Activated T-cell treated with anti-CD3 and anti-CD28 coated beads, Interleukin-2, amount 50 U/mL, for 24 hours (primary cell): ENCODE data around the gene JMJD6.
"Not testable (repeated sequence)": the region's sequence is repeated elsewhere in the genome, so short reads cannot be mapped to it uniquely, and the experiment has no call there.

Experiments
- DNase-seq: peaks from one replicate; pipeline ENCODE4 v3.0.0-alpha.2; 2020
- H3K27ac Mint-ChIP-seq: 2 replicates; pipeline ENCODE4 v1.8.0; 2020; ENCODE audit warnings: mild to moderate bottlenecking, mixed read lengths
- H3K27me3 Mint-ChIP-seq: 2 replicates; pipeline ENCODE4 v1.8.0; 2020; ENCODE audit warnings: mixed read lengths
- H3K36me3 Mint-ChIP-seq: 2 replicates; pipeline ENCODE4 v1.8.0; 2020; ENCODE audit warnings: low read depth, mixed read lengths
- H3K4me1 Mint-ChIP-seq: 2 replicates; pipeline ENCODE4 v1.8.0; 2020; ENCODE audit warnings: low read depth, mixed read lengths
- H3K4me3 Mint-ChIP-seq: 2 replicates; pipeline ENCODE4 v1.8.0; 2020; ENCODE audit warnings: mild to moderate bottlenecking, moderate library complexity, mixed read lengths
- H3K9me3 Mint-ChIP-seq: 2 replicates; pipeline ENCODE4 v1.8.0; 2020; ENCODE audit warnings: mixed read lengths

The JMJD6 gene

GRCh38 chr17:76726231-76726775 is at the start of gene JMJD6:
JMJD6 (minus strand) TSS chr17:76726606; CDS start chr17:76726475, 131 bp downstream.
- peak; percentile 95 for DNase-seq
- H3K27me3 Mint-ChIP-seq, result no peaks in the 10 kb centered on the region
- H3K4me1 Mint-ChIP-seq, result peaks cover 60% of the 10 kb centered on the region
- H3K9me3 Mint-ChIP-seq, result no peaks in the 10 kb centered on the region
- H3K27ac Mint-ChIP-seq, result peak within 1 kb of the TSS; percentile 99
- peak within 1 kb of the TSS; percentile 97 for H3K4me3 Mint-ChIP-seq
- peaks cover 94% of the 10 kb centered on the region for H3K36me3 Mint-ChIP-seq

GRCh38 chr17:76775021-76775600 is 48.7 kb upstream of the JMJD6 start:
- Mint-ChIP-seq H3K27ac (no peak overlapping the region), H3K36me3 (peaks cover 67% of the 10 kb centered on the region), H3K4me1 (peaks cover 23% of the 10 kb centered on the region), H3K27me3 (no peaks in the 10 kb centered on the region), H3K9me3 (no peaks in the 10 kb centered on the region), H3K4me3 (no peak overlapping the region)
- DNase-seq, result no peak

GRCh38 chr17:76772842-76773525 is 46.6 kb upstream of the JMJD6 start:
- peak; percentile 40 for DNase-seq
- peak overlapping the region; percentile 84 for H3K27ac Mint-ChIP-seq
- H3K4me1 Mint-ChIP-seq, result peaks cover 23% of the 10 kb centered on the region
- H3K27me3 Mint-ChIP-seq, result no peaks in the 10 kb centered on the region
- peaks cover 69% of the 10 kb centered on the region for H3K36me3 Mint-ChIP-seq
- peak overlapping the region; percentile 45 for H3K4me3 Mint-ChIP-seq
- no peaks in the 10 kb centered on the region for H3K9me3 Mint-ChIP-seq

GRCh38 chr17:76758570-76758969 is 32.2 kb upstream of the JMJD6 start:
- H3K4me3 Mint-ChIP-seq, result no peak overlapping the region
- DNase-seq, result no peak
- H3K27ac Mint-ChIP-seq, result no peak overlapping the region
- H3K9me3 Mint-ChIP-seq, result no peaks in the 10 kb centered on the region
- peaks cover 6% of the 10 kb centered on the region for H3K4me1 Mint-ChIP-seq
- H3K27me3 Mint-ChIP-seq, result no peaks in the 10 kb centered on the region
- H3K36me3 Mint-ChIP-seq, result peaks cover 29% of the 10 kb centered on the region

GRCh38 chr17:76757256-76757655 is 30.9 kb upstream of the JMJD6 start:
- Mint-ChIP-seq H3K4me1 (peaks cover 19% of the 10 kb centered on the region), H3K27ac (no peak overlapping the region), H3K36me3 (peaks cover 31% of the 10 kb centered on the region), H3K4me3 (no peak overlapping the region), H3K27me3 (no peaks in the 10 kb centered on the region), H3K9me3 (no peaks in the 10 kb centered on the region)
- DNase-seq, result no peak

- Mint-ChIP-seq H3K36me3 (peaks cover 29% of the 10 kb centered on the region), H3K4me3 (no peak overlapping the region), H3K27me3 (no peaks in the 10 kb centered on the region), H3K4me1 (peaks cover 25% of the 10 kb centered on the region), H3K27ac (no peak overlapping the region), H3K9me3 (no peaks in the 10 kb centered on the region)
- no peak for DNase-seq
These were observed 28.9 kb upstream of the JMJD6 start for GRCh38 chr17:76755285-76755684.

GRCh38 chr17:76753061-76753961 is 26.9 kb upstream of the JMJD6 start:
- Mint-ChIP-seq H3K4me1 (peaks cover 25% of the 10 kb centered on the region), H3K27ac (peak overlapping the region; percentile 96), H3K4me3 (peak overlapping the region; percentile 81), H3K36me3 (peaks cover 34% of the 10 kb centered on the region), H3K27me3 (no peaks in the 10 kb centered on the region), H3K9me3 (no peaks in the 10 kb centered on the region)
- DNase-seq, result peak; percentile 57

GRCh38 chr17:76752006-76752405 is 25.6 kb upstream of the JMJD6 start:
- peaks cover 25% of the 10 kb centered on the region for H3K4me1 Mint-ChIP-seq
- no peak for DNase-seq
- H3K27me3 Mint-ChIP-seq, result no peaks in the 10 kb centered on the region
- H3K9me3 Mint-ChIP-seq, result no peaks in the 10 kb centered on the region
- peak overlapping the region; percentile 32 for H3K4me3 Mint-ChIP-seq
- H3K27ac Mint-ChIP-seq, result peak overlapping the region; percentile 96
- H3K36me3 Mint-ChIP-seq, result peaks cover 36% of the 10 kb centered on the region

GRCh38 chr17:76751416-76751993 is 25.1 kb upstream of the JMJD6 start:
- no peak for DNase-seq
- Mint-ChIP-seq H3K27ac (no peak overlapping the region), H3K9me3 (no peaks in the 10 kb centered on the region), H3K4me1 (peaks cover 27% of the 10 kb centered on the region), H3K36me3 (peaks cover 37% of the 10 kb centered on the region), H3K27me3 (no peaks in the 10 kb centered on the region), H3K4me3 (no peak overlapping the region)

- no peak overlapping the region for H3K27ac Mint-ChIP-seq
These were observed 22.3 kb upstream of the JMJD6 start for GRCh38 chr17:76748657-76749056.

GRCh38 chr17:76747716-76748363 is 21.4 kb upstream of the JMJD6 start:
- no peak for DNase-seq
- peaks cover 56% of the 10 kb centered on the region for H3K36me3 Mint-ChIP-seq
- H3K4me3 Mint-ChIP-seq, result no peak overlapping the region
- no peaks in the 10 kb centered on the region for H3K27me3 Mint-ChIP-seq
- no peak overlapping the region for H3K27ac Mint-ChIP-seq
- H3K9me3 Mint-ChIP-seq, result no peaks in the 10 kb centered on the region
- H3K4me1 Mint-ChIP-seq, result peaks cover 40% of the 10 kb centered on the region

More at GRCh38 chr17:76748657-76749056, 22.3 kb upstream of the JMJD6 start:
- H3K36me3 Mint-ChIP-seq, result peaks cover 55% of the 10 kb centered on the region
- H3K4me3 Mint-ChIP-seq, result no peak overlapping the region
- DNase-seq, result no peak
- H3K9me3 Mint-ChIP-seq, result no peaks in the 10 kb centered on the region
- no peaks in the 10 kb centered on the region for H3K27me3 Mint-ChIP-seq
- H3K4me1 Mint-ChIP-seq, result peaks cover 44% of the 10 kb centered on the region

- not testable (repeated sequence) for H3K27ac Mint-ChIP-seq, H3K27me3 Mint-ChIP-seq, H3K9me3 Mint-ChIP-seq, H3K4me3 Mint-ChIP-seq, DNase-seq
- peaks cover 69% of the 10 kb centered on the region for H3K36me3 Mint-ChIP-seq
- peaks cover 33% of the 10 kb centered on the region for H3K4me1 Mint-ChIP-seq
These were observed 19.4 kb upstream of the JMJD6 start for GRCh38 chr17:76745785-76746184.

GRCh38 chr17:76744747-76745146 is 18.3 kb upstream of the JMJD6 start:
- Mint-ChIP-seq H3K4me1 (peaks cover 39% of the 10 kb centered on the region), H3K4me3 (no peak overlapping the region), H3K27me3 (no peaks in the 10 kb centered on the region), H3K27ac (no peak overlapping the region), H3K36me3 (peaks cover 68% of the 10 kb centered on the region), H3K9me3 (no peaks in the 10 kb centered on the region)
- no peak for DNase-seq

GRCh38 chr17:76742958-76743357 is 16.6 kb upstream of the JMJD6 start:
- Mint-ChIP-seq H3K27me3 (no peaks in the 10 kb centered on the region), H3K4me3 (no peak overlapping the region), H3K36me3 (peaks cover 66% of the 10 kb centered on the region), H3K9me3 (no peaks in the 10 kb centered on the region), H3K27ac (peak overlapping the region; percentile 52), H3K4me1 (peaks cover 54% of the 10 kb centered on the region)
- DNase-seq, result no peak
